Nephron (organoid): Measurements from ENCODE around the gene PON2.

Source experiments
- H3K27ac Mint-ChIP-seq, 3 experiments: 2 replicates each; pipeline ENCODE4 v1.8.0; 2020; ENCODE audit warnings: mixed read lengths in 3 of 3, mild to moderate bottlenecking in 2 of 3, moderate library complexity in 1 of 3
- H3K27me3 Mint-ChIP-seq: 2 replicates; pipeline ENCODE4 v1.8.0; 2021; ENCODE audit warnings: low read depth, mild to moderate bottlenecking, moderate library complexity, mixed read lengths
- H3K36me3 Mint-ChIP-seq: 2 replicates; pipeline ENCODE4 v1.8.0; 2020; ENCODE audit warnings: low read depth, mixed read lengths
- H3K4me1 Mint-ChIP-seq: 2 replicates; pipeline ENCODE4 v1.8.0; 2020; ENCODE audit warnings: mixed read lengths
- H3K4me3 Mint-ChIP-seq, 3 experiments: 2 replicates each; pipeline ENCODE4 v1.8.0; 2020; ENCODE audit warnings: mild to moderate bottlenecking in 3 of 3, mixed read lengths in 3 of 3, moderate library complexity in 2 of 3
- H3K9me3 Mint-ChIP-seq: 2 replicates; pipeline ENCODE4 v1.8.0; 2020; ENCODE audit warnings: mixed read lengths
- CTCF ChIP-seq, 3 experiments: fragments of 200-600 bp; sonication (generic); IDR thresholded peaks; one replicate each; pipeline ENCODE4 v1.5.0; 2021; ENCODE audit warnings: antibody characterized with exemption in 3 of 3; ENCODE audit not compliant: unreplicated experiment in 3 of 3

PON2 gene

DNA sequence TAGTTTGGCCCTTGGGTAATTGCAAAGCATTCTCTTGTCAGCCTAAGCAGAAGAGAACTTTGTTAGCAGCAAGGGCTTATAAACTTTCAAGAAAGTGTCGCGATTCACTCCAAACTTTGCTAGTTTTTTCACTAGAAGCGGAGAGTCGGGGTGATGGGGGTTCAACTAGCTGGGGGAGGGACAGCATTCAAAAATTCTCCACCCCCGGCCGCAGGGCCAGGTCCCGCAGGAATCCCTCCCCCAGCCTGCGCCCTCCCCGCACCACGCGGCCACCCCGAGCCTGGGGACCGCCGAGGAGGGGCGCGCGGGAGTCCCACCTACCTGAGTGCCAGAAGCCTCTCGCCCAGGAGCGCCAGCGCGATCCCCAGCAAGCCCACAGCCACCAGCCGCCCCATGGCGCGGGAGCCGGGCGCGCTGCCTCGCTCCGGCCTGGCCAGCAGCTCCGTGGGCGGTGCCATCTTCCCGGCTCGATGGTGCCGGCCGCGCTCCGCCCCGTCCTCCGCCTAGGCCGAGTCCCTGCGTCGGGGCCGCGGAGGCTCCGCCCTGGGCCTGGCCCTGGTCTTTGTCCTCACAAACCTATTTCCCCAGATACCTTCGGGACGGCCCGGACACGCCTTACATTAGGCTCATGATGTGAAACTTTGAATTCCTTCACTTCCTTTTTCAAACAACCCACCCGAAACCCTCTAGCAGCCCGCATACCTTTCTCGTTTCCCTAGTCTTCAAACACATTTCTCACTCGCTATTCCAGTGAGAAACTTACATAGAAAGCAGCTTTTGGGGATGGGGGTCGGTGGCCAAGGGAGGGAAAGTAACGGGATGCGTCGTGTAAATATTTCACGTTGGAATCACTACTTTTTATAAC is at the start of gene PON2:
TSS of gene PON2 (minus strand) at position 472 of the 865 bp plus-strand sequence. CDS start at position 395, 77 bp downstream.
- peaks cover 23% of the 10 kb centered on the region for H3K4me1 Mint-ChIP-seq
- no peaks in the 10 kb centered on the region for H3K27me3 Mint-ChIP-seq
- H3K27ac Mint-ChIP-seq, result peak within 1 kb of the TSS; percentile 98 to 100 (median 99)
- TF ChIP-seq CTCF (IDR thresholded peaks at IDR 0.05; ENCODE audit: unreplicated experiment in 3 of 3), result no peak
- H3K4me3 Mint-ChIP-seq, result peak within 1 kb of the TSS; percentile 82 to 95 (median 93)
- H3K9me3 Mint-ChIP-seq, result no peaks in the 10 kb centered on the region
- H3K36me3 Mint-ChIP-seq, result peaks cover 27% of the 10 kb centered on the region

DNA sequence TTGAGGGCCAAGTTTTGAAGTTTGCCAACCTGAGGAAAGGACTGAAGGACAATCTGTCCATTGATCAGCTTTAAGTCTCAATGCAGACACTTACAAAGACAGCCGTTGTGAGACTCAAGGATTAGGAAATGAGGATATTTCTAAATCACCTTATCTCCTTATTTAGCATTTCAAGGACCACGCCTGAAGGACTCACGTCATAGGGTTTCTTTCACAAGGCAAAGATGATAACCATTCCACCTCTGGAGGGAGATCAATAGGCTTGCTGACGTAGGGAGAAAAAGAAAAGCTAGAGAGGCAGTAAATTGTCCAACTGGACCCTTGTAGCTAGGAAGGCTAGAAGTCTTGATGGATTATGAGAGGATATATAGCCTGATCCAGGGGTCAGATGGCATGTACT is 47.6 kb upstream of the PON2 start:
- peaks cover 4% of the 10 kb centered on the region for H3K9me3 Mint-ChIP-seq
- peaks cover 57% of the 10 kb centered on the region for H3K4me1 Mint-ChIP-seq

DNA sequence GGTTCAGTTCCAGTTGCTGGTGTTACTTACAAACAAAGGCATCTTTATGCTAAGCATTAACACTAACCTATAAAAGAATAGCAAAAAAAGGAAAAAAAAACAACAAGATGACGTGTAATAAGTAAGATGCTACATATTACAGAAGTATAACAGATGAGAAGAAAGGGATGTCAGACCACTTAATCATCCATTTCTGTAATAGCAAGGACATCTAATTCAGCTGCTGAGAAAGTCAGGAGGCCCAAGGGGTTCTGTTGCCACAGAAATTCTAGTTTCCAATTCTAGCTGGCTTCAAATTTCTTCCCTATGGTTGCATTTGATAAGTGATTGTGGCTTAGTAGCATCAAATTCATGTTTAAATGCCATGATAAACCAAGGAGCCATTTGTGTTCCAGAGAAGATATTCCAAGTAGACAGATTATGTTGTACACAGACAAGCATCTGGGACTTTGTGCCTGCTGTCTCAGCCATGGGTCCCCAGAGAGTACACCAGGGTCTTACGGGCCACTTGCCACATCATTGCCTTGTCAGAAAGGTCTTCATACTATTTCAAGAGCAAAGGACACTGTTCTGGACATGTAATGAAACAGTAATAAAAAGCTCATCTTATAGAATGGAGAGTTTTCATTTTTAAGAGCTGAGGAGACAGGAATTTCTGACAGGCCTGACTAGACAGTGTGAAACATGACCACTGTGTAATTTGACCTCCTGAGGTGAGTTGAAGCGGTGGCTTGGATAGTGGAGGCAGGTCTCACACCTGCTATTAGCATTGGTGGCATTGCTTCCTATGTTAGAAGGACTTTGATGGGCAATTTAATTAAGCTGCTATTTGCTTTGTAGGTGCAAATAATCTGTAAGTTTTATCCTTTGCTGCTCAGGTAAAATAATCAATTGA is 46.7 kb upstream of the PON2 start:
- H3K27me3 Mint-ChIP-seq, result no peaks in the 10 kb centered on the region
- H3K9me3 Mint-ChIP-seq, result peaks cover 4% of the 10 kb centered on the region
- no peak overlapping the region for H3K4me3 Mint-ChIP-seq
- H3K36me3 Mint-ChIP-seq, result no peaks in the 10 kb centered on the region
- H3K27ac Mint-ChIP-seq, result peak overlapping the region in 1 of 3 experiments; percentile 22
- TF ChIP-seq CTCF (IDR thresholded peaks at IDR 0.05; ENCODE audit: unreplicated experiment in 3 of 3), result no peak
- peaks cover 60% of the 10 kb centered on the region for H3K4me1 Mint-ChIP-seq

More for the DNA sequence above, 47.6 kb upstream of the PON2 start:
- Mint-ChIP-seq H3K27me3 (no peaks in the 10 kb centered on the region), H3K4me3 (no peak overlapping the region), H3K27ac (no peak overlapping the region), H3K36me3 (no peaks in the 10 kb centered on the region)
- no peak for TF ChIP-seq CTCF (IDR thresholded peaks at IDR 0.05; ENCODE audit: unreplicated experiment in 3 of 3)

DNA sequence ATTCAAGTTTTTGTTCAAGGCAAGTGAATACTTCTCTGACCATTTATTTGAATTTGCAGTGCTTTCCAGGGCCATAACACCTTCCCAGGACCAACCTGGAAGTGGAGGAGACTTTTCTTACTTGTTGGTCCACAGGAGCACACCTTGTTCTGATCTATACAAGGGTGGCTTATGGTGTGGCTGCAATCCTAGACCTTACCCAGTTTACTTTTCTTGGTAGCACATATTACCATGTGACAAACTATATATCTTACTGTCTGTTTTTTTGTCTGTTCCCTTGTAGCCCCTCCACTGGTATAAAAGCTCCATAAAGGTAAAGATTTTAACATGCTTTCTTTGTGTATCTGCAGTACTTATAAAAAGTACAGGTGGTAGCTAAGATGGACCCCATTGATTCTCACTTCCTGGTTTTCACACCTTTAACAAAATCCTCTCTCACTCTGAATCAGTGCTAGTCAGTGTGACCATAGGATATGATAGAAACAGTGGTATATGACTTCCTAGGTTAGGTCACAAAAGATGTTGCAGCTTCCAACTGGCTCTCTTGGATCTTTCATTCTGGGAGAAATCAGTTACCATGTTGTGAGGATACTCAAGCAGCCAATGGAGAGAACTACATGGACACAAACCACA is 45.3 kb upstream of the PON2 start:
- Mint-ChIP-seq H3K4me1 (peaks cover 55% of the 10 kb centered on the region), H3K9me3 (peaks cover 4% of the 10 kb centered on the region)
- no peak for TF ChIP-seq CTCF (IDR thresholded peaks at IDR 0.05; ENCODE audit: unreplicated experiment in 3 of 3)

DNA sequence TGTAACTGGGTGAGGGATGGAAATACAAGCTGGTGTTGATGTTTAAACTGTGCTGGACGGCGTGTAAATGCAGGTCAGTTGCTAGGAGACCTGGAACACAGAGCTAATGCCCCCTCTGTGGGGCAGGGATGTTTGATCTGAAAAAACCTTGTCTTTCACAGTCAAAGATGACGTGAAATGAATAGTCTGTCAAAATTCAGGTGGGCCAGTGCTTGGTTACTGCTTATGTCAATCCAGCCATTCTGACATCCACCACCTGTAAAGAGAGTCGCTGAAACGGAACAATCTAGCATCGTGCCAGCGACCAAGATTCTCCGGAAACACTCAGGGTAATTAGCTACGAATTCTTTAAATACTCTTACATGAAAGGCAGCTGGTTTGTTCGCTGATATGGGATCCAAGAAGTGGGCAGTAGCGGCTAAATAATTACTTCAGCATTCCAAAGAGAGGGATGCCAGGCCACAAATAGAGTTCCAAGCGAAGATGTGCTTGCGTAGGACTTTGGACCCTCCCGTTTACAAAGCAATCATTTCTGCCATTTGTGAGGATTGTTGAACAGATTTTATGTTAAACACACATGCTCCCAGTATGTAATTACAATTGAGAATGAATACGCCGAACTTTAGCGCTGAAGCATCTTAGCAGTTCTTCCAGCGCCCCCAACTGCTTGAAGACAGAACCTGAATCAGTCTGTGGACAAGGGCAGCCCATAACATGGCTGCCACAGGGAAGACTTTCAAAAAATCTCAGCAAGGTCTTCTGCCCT is 43.6 kb upstream of the PON2 start:
- H3K27ac Mint-ChIP-seq, result peak overlapping the region; percentile 90 to 91 (median 90)
- no peaks in the 10 kb centered on the region for H3K27me3 Mint-ChIP-seq
- peaks cover 62% of the 10 kb centered on the region for H3K4me1 Mint-ChIP-seq
- peak overlapping the region in 2 of 3 experiments; percentile 9 to 19 for H3K4me3 Mint-ChIP-seq
- peaks cover 4% of the 10 kb centered on the region for H3K9me3 Mint-ChIP-seq
- no peaks in the 10 kb centered on the region for H3K36me3 Mint-ChIP-seq
- peak in 2 of 3 experiments; percentile 38 to 49 for TF ChIP-seq CTCF (IDR thresholded peaks at IDR 0.05; ENCODE audit: unreplicated experiment in 3 of 3)

More for the DNA sequence above, 45.3 kb upstream of the PON2 start:
- no peak overlapping the region for H3K4me3 Mint-ChIP-seq
- H3K27ac Mint-ChIP-seq, result peak overlapping the region in 1 of 3 experiments; percentile 49
- no peaks in the 10 kb centered on the region for H3K27me3 Mint-ChIP-seq
- H3K36me3 Mint-ChIP-seq, result no peaks in the 10 kb centered on the region
